SH-SY5Y (cell line): ENCODE results near the gene NYAP1.

Source experiments
- GATA2 ChIP-seq: IDR thresholded peaks from 2 replicates; pipeline ENCODE4 v1.6.1; 2011; ENCODE audit warnings: mild to moderate bottlenecking, low read depth, low read length
- GATA3 ChIP-seq: IDR thresholded peaks from 2 replicates; pipeline ENCODE4 v1.6.1; 2011; ENCODE audit warnings: low read depth, mild to moderate bottlenecking, low read length, moderate library complexity

GRCh38 chr7:100488333-100489095 lies 4.8 kb downstream of the NYAP1 start:
- TF ChIP-seq GATA2 (no peak), GATA3 (no peak)
